Fibroblast of upper back skin (primary cell): ENCODE data around the gene B4GALT1.

ENCODE experiments used
- DNase-seq: peaks from one replicate; pipeline ENCODE4 v3.0.0-alpha.2; 2013

Gene B4GALT1

GRCh38 chr9:33137781-33138264, 29.3 kb downstream of the B4GALT1 start:
- DNase-seq: no peak

- no peak for DNase-seq
Measured at GRCh38 chr9:33136721-33137670, 30.1 kb downstream of the B4GALT1 start.

- no peak for DNase-seq
Measured at GRCh38 chr9:33135470-33135958, 31.6 kb downstream of the B4GALT1 start.

- DNase-seq: no peak
Measured at GRCh38 chr9:33135031-33135461, 32.1 kb downstream of the B4GALT1 start.

- DNase-seq: no peak
Measured at GRCh38 chr9:33133186-33133585, 34.0 kb downstream of the B4GALT1 start.

- DNase-seq: peak; percentile 87
Measured at GRCh38 chr9:33131790-33132772, 35.1 kb downstream of the B4GALT1 start.

GRCh38 chr9:33130961-33131789, 36.0 kb downstream of the B4GALT1 start:
- no peak for DNase-seq

- peak; percentile 62 for DNase-seq
Measured at GRCh38 chr9:33129886-33130881, 37.0 kb downstream of the B4GALT1 start.

- DNase-seq: no peak
Measured at GRCh38 chr9:33129251-33129885, 37.8 kb downstream of the B4GALT1 start.

- DNase-seq: no peak
Measured at GRCh38 chr9:33128570-33128969, 38.6 kb downstream of the B4GALT1 start.

GRCh38 chr9:33127881-33128280, 39.3 kb downstream of the B4GALT1 start:
- DNase-seq: no peak

- DNase-seq: no peak
Measured at GRCh38 chr9:33125871-33126823, 41.0 kb downstream of the B4GALT1 start.

- no peak for DNase-seq
Measured at GRCh38 chr9:33125461-33125860, 41.7 kb downstream of the B4GALT1 start.

- no peak for DNase-seq
Measured at GRCh38 chr9:33124751-33125381, 42.3 kb downstream of the B4GALT1 start.

- no peak for DNase-seq
Measured at GRCh38 chr9:33124046-33124445, 43.1 kb downstream of the B4GALT1 start.

- DNase-seq: no peak
Measured at GRCh38 chr9:33123407-33124031, 43.6 kb downstream of the B4GALT1 start.

- DNase-seq: no peak
Measured at GRCh38 chr9:33120620-33121019, 46.5 kb downstream of the B4GALT1 start.

- no peak for DNase-seq
Measured at GRCh38 chr9:33117796-33118195, 49.3 kb downstream of the B4GALT1 start.
